ENCODE measurements around the gene NKG7.
"Not testable (repeated sequence)": the region's sequence is repeated elsewhere in the genome, so short reads cannot be mapped to it uniquely, and the experiment has no call there.

NKG7 gene, protein sequence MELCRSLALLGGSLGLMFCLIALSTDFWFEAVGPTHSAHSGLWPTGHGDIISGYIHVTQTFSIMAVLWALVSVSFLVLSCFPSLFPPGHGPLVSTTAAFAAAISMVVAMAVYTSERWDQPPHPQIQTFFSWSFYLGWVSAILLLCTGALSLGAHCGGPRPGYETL

DNA sequence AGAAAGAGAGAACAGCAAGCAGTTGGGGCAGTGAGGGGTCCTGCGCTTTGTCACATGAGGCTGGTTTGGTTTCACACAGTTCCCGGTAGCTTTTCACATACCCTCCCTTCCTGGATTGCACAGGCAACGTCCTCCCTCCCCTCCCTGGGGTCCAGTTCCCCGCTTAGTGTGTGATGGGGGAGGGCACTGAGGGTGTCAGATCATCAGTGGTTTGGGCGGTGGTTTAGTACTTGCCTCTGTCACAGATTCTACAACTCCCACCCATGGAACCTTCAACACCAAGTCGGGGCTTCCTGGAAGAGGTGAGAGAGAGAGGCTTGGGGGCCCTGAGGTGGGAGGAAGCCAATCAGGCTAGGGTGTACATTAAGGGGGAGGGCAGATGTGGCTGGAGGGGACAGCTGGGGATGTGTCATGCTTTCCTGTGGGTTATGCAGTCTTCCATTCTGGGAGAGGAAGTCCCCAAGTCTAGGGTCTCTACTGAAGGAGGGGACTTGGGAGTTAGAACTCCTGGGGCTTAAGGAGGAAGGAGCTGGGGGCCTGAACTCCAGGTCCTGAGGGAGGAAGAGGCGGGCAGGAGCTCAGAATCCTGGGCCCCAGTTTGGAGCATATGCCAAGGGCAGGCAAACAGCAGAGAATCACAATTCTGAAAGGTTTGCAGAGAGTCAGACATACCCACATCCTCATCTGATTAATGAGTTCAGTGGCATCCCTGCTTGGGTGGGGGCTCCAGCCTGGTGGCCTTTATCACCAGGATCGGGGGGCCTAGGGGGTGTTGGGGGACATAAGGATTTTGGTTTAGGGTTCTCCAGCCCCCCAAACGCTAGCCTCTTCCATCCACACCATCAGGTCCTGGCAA, at the start of gene NKG7:
NKG7 (minus strand) TSS at position 6 of the 856 bp plus-strand sequence. CDS start 119 bp downstream, outside the sequence.
- DNase-seq: peak; percentile 82

GRCh38 chr19:51422053-51422448, 49.6 kb upstream of the NKG7 start:
- DNase-seq: peak; percentile 86

DNA sequence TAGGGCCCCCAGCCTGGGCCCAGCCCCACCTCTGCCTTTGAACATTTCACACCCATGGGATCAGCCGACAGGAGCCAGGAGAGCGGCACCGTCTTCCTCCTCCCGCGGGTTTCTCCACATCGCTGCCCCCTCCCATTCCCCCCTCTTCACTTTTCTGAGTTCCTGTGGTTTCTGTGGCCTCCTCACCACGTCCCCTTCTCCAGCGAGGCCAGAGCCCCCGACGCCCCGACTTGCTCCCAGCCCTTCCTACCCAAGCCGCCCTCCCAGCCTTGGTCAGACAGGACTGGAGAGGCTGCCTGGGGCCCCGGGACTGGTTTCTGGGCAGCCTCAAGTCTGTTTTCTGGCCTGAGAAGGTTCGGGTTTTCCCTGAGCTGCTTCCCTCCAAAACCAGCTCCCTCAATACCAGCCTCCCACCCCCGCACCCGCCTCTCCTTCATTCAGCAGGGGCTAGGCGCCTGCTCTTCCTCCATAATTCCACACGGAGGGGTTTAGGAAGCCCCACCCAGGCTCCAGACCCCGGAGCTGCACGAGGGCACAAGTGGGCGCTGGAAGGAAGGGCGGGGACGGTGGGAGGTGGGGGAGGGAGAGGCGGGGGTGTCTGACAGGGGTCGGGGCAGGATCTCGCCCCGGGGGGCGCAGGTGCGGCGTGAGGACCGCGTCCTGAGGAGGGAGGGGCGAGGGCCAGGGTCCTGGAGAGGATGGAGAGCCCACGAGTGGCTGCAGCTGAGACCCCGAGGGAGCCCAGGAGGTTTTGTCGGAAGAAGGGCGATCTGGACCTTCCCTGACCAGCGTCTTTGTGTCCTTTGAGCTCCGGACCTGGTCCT, 49.0 kb upstream of the NKG7 start:
- no peak for DNase-seq

DNA sequence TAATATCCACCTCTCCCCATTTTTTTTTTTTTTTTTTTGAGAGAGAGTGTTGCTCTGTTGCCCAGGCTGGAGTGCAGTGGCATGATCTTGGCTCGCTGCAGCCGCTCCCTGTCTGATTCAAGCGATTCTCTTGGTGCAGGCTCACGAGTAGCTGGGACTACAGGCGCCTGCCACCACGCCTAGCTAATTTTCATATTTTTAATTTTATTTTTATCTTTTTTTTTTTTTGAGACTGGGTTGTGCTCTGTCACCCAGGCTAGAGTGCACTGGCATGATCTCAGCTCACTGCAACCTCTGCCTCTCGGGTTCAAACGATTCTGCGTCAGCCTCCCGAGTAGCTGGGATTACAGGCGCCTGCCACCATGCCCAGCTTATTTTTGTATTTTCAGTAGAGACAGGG, 48.1 kb upstream of the NKG7 start:
- DNase-seq: not testable (repeated sequence)

DNA sequence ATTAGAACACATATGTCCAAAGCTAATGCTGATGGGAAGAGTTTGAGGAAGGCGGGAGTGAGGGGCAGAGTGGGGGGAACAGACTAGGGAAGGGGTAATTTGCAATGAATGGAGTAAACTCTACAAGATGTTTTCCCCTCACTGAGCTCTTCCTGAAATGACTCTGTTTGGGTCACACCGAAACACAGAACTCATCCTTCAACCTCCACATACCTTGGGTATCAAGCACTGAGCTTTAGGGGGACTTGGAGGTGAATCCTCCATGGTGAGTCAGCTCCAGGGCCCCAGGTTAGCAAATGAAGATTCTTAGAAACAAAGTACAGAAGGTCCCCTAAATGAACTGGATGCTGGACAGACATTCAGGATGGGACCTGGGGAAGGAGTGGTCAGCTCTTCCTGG, 46.3 kb upstream of the NKG7 start:
- no peak for DNase-seq

- DNase-seq: no peak
Measured at GRCh38 chr19:51417810-51418157, 45.3 kb upstream of the NKG7 start.

GRCh38 chr19:51417107-51417809, 44.8 kb upstream of the NKG7 start, which contains the start of gene SIGLEC10:
Gene SIGLEC10, minus strand, starts transcription at chr19:51417642. Its CDS starts 61 bp downstream, at chr19:51417581.
- DNase-seq: no peak

- DNase-seq: not testable (repeated sequence)
Measured at GRCh38 chr19:51416422-51416821, 44.0 kb upstream of the NKG7 start.

- no peak for DNase-seq
Measured at GRCh38 chr19:51415187-51415586, 42.7 kb upstream of the NKG7 start.

GRCh38 chr19:51410950-51411748, 38.7 kb upstream of the NKG7 start:
- no peak for DNase-seq

GRCh38 chr19:51407511-51408131, 35.2 kb upstream of the NKG7 start:
- DNase-seq: peak; percentile 32

- no peak for DNase-seq
Measured at GRCh38 chr19:51402117-51402516, 29.7 kb upstream of the NKG7 start.

GRCh38 chr19:51399936-51400335, 27.5 kb upstream of the NKG7 start:
- DNase-seq: not testable (repeated sequence)

- DNase-seq: no peak
Measured at GRCh38 chr19:51399231-51399630, 26.8 kb upstream of the NKG7 start.

DNA sequence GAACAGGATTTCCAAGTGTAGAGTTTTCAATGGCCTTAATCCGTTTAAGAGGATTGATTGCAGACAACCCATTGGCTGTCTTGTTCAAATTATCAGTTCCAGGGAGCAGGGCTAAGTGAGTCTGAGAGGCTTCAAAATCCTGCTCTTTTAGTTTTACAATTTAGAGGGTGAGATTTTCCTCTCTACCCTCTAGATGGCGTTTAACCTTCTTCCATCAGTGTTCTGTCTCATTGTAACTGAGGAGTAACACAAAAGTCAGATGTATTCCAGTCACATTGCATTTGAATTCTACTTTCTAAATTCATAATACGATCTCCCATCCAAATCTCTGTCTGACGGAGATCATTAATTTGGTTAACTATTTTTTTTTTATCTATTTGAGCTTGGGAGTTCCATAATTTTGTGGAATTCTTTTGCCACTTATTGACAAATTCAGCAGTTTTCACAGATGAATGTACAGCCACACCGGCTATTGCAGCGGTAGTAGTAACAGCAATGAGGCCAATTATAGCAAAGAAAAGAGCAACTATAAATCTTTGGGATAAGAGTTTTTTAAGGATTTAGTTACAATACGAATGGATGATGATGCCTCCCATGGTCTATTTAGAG, 25.7 kb upstream of the NKG7 start:
- DNase-seq: no peak

- not testable (repeated sequence) for DNase-seq
Measured at GRCh38 chr19:51397453-51397852, 25.0 kb upstream of the NKG7 start.

- DNase-seq: no peak
Measured at GRCh38 chr19:51396175-51396574, 23.7 kb upstream of the NKG7 start.

- peak; percentile 91 for DNase-seq
Measured at GRCh38 chr19:51394050-51394836, 21.8 kb upstream of the NKG7 start.

- no peak for DNase-seq
Measured at GRCh38 chr19:51392701-51393100, 20.2 kb upstream of the NKG7 start.

DNA sequence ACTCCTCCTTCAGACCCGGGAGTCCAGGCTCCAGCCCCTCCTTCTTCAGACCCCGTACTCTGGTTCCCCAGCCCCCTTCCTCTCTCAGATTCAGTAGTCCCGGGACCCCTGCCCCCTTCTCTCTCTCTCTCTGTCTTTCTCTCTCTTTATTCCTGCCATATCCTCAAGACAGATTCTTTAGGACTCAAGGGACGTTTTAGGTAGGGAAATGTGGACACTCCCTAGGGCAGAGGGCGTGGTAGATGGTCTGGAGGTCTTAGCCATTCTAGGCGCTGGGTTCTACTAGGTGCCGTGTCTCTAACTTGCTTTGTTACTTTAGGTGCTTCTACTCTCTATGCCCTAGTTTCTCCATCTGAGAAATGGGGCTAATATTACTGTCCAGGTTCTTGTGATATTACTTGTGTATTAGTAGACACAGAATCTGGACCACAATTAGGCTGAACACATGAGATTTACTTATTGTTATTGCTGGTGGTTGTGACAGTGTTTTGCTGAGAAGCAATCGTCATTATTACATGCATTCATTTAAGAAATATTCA, 18.7 kb upstream of the NKG7 start:
- DNase-seq: no peak
